HG03039 (cell line): Measurements from ENCODE around the gene REC114.
"Not testable (repeated sequence)": the region's sequence is repeated elsewhere in the genome, so short reads cannot be mapped to it uniquely, and the experiment has no call there.

Source experiments
- ATAC-seq: cut with Tn5 transposase; IDR thresholded peaks from one replicate; pipeline ENCODE4 v1.9.1; 2021; ENCODE audit warnings: mild to moderate bottlenecking, moderate library complexity; ENCODE audit not compliant: unreplicated experiment

Gene REC114

DNA sequence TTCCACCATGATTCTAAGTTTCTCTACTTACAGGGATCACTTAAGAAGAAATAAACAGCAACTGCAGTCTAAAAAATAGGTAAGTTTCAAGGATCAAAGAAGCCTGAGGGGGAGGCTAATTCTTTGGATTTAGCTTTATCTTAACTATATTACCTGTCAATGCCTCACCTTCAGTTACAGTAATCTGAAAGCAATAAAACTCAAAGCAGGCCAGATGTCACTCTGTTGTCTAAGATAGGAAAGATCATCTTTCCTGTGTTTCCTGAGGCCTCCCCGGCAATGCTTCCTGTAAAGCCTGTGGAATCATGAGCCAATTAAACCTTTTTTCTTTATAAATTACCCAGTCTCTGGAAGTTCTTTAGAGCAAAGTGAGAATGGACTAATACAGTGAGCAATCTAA lies 130.1 kb downstream of the REC114 start:
- no peak for ATAC-seq

DNA sequence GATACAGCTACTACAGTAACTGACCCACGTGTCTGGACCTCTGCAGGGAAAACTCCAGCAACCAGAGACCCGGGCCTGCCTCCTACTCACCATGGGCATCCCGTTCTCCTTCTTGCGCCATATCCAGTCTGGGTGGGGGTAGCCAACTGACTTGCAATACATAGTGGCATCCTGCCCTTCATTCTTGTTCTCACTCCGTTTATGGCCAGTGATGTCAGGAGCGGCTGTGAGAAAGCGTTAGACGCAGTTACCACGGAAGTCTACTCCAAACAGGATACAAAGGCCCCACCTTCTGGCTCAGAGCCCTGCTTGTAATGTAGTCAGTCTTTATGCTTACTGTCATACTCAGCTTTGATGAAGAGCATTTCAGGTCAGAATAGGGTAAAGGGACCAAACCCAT lies 130.6 kb downstream of the REC114 start:
- no peak for ATAC-seq

- ATAC-seq = no peak
These were observed 132.8 kb downstream of the REC114 start for GRCh38 chr15:73575636-73576247.

GRCh38 chr15:73577593-73577992 lies 134.6 kb downstream of the REC114 start:
- not testable (repeated sequence) for ATAC-seq

DNA sequence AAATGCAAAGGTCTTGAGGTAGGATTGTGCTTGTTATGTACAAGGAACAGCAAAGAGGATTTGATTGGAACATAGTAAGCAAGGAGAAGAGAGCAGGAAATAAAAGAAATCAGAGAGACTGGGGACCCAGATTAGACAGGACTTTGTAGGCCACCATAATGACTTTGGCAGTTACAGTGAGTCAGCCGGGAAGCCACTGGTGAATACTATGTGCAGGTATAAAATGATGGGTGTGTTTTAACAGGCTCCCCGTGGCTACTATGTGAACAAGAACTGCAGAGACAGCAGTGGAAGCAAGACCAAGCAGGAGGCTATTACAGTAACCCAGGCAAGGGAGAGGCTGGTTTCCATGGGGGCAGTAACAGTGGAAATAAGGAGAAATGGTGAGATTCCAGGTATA lies 135.1 kb downstream of the REC114 start:
- ATAC-seq = no peak

DNA sequence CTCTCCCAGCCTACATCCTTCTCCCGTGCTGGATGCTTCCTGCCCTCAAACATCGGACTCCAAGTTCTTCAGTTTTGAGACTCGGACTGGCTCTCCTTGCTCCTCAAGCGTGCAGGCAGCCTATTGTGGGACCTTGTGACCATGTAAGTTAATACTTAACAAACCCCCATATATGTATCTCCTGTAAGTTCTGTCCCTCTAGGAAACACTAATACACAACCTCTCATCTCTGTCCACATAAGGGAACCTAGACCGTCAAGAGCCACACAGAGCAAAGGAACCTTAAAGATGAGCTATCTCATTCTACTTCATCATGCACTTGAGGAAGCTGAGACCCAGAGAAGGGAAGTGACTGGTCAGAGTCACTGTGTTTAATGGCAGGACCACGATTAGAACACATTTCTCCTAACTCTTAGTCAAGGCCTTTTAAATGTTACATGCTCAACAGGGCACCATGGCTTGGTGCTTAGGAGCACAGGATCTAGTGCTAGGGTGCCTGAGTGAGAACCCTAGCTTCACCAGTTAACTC lies 140.0 kb downstream of the REC114 start:
- no peak for ATAC-seq

- no peak for ATAC-seq
These were observed 140.6 kb downstream of the REC114 start for GRCh38 chr15:73583544-73583943.

DNA sequence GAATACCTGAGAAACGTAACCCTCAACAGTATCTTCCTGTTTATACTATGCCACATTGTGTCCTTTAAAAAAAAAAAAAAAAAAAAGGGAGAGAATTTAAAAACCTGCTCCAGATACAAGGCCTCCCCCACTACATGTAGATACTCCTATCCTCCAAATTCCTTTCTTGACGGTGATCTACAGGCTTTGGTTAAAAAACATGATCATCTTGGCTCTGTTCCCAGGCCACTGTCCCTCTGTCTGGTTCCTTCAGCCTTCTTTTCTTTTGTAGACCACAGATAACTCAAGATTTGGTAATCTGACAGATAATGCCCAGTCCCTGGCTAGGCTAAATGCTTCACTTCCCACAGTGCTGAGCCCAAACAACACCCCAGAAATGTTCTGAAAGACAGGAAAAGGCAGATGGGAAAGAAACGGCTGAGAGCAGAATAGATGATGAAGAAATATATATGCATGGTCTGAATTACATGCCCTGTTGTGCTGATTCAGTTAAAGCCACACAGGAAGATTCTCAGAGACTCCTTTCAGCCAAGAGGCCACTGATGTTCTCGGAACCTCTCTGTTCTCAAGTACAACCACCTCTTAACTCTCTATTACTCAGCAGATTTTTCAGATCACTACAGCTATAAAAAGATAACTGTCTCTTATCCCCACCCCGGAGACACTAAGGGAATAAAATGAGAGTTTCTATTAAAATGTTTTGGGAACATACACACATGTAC lies 141.9 kb downstream of the REC114 start:
- no peak for ATAC-seq

GRCh38 chr15:73585871-73586654 lies 143.1 kb downstream of the REC114 start:
- ATAC-seq = no peak

DNA sequence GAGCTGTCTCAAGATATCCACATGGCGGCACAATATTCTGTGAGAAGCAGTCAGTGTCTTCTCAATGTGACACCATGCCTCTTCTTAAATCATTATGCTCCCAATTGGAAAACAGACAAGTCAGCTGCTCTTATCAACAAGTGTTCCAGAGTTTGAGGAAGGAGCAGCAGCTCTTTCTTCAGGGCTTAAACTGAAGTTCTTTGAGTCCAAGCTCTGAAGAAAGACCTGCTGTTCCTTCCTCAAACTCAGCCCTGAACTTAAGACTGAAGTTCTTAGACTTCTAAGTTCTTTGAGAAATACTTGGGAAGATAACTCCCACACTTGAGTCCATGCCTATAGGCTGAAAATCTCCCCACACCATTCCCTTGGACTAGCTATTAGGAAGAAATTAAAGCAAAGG lies 146.8 kb downstream of the REC114 start:
- ATAC-seq = no peak

- ATAC-seq = no peak
These were observed 147.3 kb downstream of the REC114 start for GRCh38 chr15:73590263-73590662.

DNA sequence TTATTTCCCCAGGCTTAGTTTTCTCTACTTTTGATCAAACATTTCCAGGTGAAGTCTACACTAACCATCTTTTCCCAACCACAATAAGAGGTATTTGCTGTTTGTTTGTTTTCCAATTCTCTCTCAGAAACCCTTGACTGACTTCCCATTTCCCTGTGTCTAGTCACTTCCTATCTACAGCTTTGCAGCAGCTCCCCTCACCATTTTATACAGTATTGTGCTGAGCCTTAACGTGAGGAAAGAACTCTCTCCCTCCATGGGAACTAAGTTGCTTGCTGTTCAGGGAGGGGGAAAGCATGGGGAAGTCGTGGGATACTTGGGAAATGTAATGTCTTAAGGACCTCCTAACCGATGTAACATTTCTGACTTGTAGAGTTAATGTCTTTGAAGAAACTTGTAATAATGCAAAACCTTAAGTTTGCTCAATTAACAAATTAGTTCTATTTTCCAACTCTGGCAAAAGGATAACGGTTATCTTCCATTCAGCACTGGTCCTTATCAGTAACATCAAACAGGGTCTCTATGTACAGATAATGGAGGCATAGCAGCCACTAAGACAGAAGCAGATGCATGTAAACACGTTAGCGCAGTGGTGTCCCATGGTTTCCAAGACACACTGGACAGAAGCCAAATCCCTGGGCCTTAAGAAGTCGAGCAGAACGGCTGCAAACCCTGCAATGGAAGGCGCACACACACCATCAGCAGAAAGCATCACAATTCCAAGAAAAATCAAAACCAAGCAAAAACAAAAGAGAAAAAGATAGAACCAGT lies 150.5 kb downstream of the REC114 start:
- ATAC-seq = no peak

DNA sequence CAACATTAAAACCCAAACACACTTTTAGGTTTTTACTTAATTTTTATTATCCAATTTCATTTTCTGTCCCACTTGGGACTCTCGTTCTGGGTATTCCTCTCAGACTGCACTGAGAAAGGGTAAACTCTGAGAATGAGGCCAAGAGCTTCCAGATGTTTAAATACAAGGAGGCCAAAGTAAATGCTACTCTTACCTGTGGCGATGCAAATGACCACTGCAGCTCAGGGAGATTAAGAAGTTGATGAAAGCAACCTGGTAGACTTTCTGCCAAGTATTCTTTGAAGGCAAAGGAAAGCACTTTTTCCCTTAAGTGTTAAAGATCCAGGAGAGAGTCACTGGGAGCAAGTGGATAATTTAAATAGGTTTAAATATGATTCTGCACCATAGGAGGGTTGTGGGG lies 151.1 kb downstream of the REC114 start:
- ATAC-seq = no peak

DNA sequence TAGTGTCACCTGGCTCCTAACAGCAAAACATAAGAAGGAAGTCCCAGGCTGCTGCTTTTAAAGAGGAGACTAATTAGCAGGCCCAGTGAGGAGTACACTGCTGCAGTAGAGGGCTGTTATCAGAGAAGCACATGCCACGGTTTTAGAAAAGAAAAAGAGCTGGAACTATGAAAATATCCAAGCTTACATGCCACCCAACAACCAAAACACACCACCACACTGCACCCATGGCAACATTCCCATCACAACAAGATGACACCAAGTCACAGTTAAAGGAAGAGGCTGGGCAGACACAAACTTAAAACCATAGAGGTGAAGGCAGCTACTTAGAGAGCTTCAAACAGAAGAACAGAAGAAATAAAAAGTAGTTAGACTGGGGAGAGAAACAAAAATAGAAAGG lies 153.2 kb downstream of the REC114 start:
- no peak for ATAC-seq

DNA sequence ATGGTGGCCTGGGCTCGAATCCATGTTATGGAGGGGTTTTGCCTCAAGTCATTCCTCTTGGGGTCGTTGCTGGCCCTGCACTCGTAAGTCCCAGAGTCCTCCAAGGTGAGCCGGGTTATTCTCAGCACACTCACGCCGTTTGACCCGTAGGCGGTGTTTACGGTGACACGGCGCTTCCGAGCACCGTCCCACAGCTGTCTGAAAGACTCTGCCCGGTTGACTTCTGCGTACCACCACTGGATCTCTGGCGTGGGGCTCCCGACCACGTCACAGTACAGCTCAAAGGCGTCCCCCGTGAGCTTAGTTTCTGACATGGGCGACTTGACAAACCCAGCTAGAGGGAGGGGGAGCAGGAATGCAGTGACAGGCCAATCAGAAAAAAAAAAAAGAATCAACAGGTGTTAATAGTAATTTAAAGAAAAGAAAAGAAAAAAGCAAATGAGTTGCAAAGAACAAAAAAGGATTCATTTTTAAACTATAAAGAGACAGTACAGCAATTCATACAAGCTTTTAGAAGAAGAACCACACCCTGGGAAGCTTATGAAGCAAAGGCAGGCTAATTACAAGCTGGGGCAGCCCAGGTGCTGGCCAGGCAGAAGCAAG lies 154.2 kb downstream of the REC114 start:
- ATAC-seq = no peak

- no peak for ATAC-seq
These were observed 155.7 kb downstream of the REC114 start for GRCh38 chr15:73598530-73599160.

GRCh38 chr15:73599934-73600333 lies 157.0 kb downstream of the REC114 start:
- no peak for ATAC-seq

- no peak for ATAC-seq
These were observed 157.7 kb downstream of the REC114 start for GRCh38 chr15:73600413-73601335.
